Thyroid gland (tissue), 4 donors: ENCODE measurements around the gene DDC. TPM values are rescaled to one million over a fixed set of nuclear protein-coding genes. Genes with fewer than 3 reads are reported as not detected.

Source experiments
- DNase-seq, 2 donors: peaks; one replicate each; pipeline ENCODE4 v3.0.0-alpha.2; 2019
- H3K27ac ChIP-seq, 3 donors: fragments of 200-600 bp; sonication (generic); 1 replicate in 2 of 3; 2 replicates in 1 of 3; pipeline ENCODE4 v1.5.1; 2016 to 2019; ENCODE audit warnings: mild to moderate bottlenecking in 1 of 3, moderate library complexity in 1 of 3
- H3K27me3 ChIP-seq: fragments of 200-600 bp; sonication (generic); one replicate; pipeline ENCODE4 v1.5.1; 2019
- H3K36me3 ChIP-seq, 2 donors: fragments of 200-600 bp; sonication (generic); one replicate each; pipeline ENCODE4 v1.5.1; 2016 to 2019
- H3K4me1 ChIP-seq, 2 donors: fragments of 200-600 bp; sonication (generic); one replicate each; pipeline ENCODE4 v1.5.1; 2017 to 2019
- H3K4me3 ChIP-seq, 3 donors: fragments of 200-600 bp; sonication (generic); replicated peaks in 1 of 3; 1 replicate in 2 of 3; 2 replicates in 1 of 3; pipeline ENCODE4 v1.5.1; 2016; ENCODE audit warnings: mild to moderate bottlenecking in 1 of 3
- H3K9me3 ChIP-seq: fragments of 200-600 bp; sonication (generic); one replicate; pipeline ENCODE4 v1.5.1; 2017
- CTCF ChIP-seq, 6 experiments: fragments of 200-600 bp in 3 of 6; fragments of 450-650 bp in 3 of 6; sonication (generic) in 3 of 6; IDR thresholded peaks; one replicate each; pipeline ENCODE4 v1.5.1; 2016 to 2019; ENCODE audit warnings: antibody characterized with exemption in 6 of 6, mild to moderate bottlenecking in 2 of 6, inconsistent platforms in 1 of 6, moderate library complexity in 1 of 6
- POLR2A ChIP-seq, 2 donors: fragments of 450-650 bp; IDR thresholded peaks; one replicate each; pipeline ENCODE4 v1.6.1; 2017; ENCODE audit warnings: antibody characterized with exemption in 2 of 2, mild to moderate bottlenecking in 2 of 2, moderate library complexity in 1 of 2
- WGBS, 2 donors: methylation state at CpG; one replicate each; pipeline ENCODE4 v1.1.5; 2017; 5-methylcytosine and 5-hydroxymethylcytosine counted together
- intact Hi-C: fragments of 100-400 bp; cut with DNase I; formaldehyde crosslinking; loops from one replicate; pipeline ENCODE4 v1.15.1; 2023
- total RNA-seq, 4 donors: library from RNA; depleted of rRNA; stranded (reverse); fragments of >200 nt; gene quantifications; one replicate each; pipeline ENCODE4 v1.2.3, GENCODE V29; 2016

The DDC gene
- total RNA-seq, 4 donors from 2014 or later: 2.7 TPM; not detected in 3

GRCh38 chr7:50594136-50594535, 28.9 kb upstream of the DDC start:
- TF ChIP-seq CTCF (IDR thresholded peaks at IDR 0.05) (no peak), POLR2A (IDR thresholded peaks at IDR 0.05) (no peak)
- Histone ChIP-seq H3K27me3 (no peaks in the 10 kb centered on the region), H3K36me3 (peaks cover 0 to 4% of the 10 kb centered on the region in 2 donors), H3K27ac (no peak overlapping the region), H3K4me3 (no peak overlapping the region), H3K9me3 (no peaks in the 10 kb centered on the region), H3K4me1 (no peaks in the 10 kb centered on the region)
- intact Hi-C loops: no loop called here
- no peak for DNase-seq
- WGBS, 2 donors: 81 to 91% methylated on average over 4 of the region's 4 CpGs

GRCh38 chr7:50592940-50593339, 27.7 kb upstream of the DDC start:
- 88 to 94% methylated on average over 13 of the region's 13 CpGs for WGBS, 2 donors
- DNase-seq: no peak
- TF ChIP-seq POLR2A (IDR thresholded peaks at IDR 0.05) (no peak), CTCF (IDR thresholded peaks at IDR 0.05) (no peak)
- intact Hi-C loops: no loop called here
- Histone ChIP-seq H3K4me1 (no peaks in the 10 kb centered on the region), H3K9me3 (no peaks in the 10 kb centered on the region), H3K27ac (no peak overlapping the region), H3K36me3 (peaks cover 0 to 4% of the 10 kb centered on the region in 2 donors), H3K27me3 (no peaks in the 10 kb centered on the region), H3K4me3 (no peak overlapping the region)

GRCh38 chr7:50591480-50592438, 26.6 kb upstream of the DDC start:
- DNase-seq: no peak
- no peak overlapping the region for H3K4me3 ChIP-seq
- no peaks in the 10 kb centered on the region for H3K9me3 ChIP-seq
- H3K27ac ChIP-seq: no peak overlapping the region
- no peak for TF ChIP-seq POLR2A (IDR thresholded peaks at IDR 0.05)
- TF ChIP-seq CTCF (IDR thresholded peaks at IDR 0.05): no peak
- peaks cover 0 to 4% of the 10 kb centered on the region in 2 donors for H3K36me3 ChIP-seq
- WGBS, 2 donors: 74 to 79% methylated on average over 21 of the region's 21 CpGs
- no peaks in the 10 kb centered on the region for H3K4me1 ChIP-seq
- H3K27me3 ChIP-seq: no peaks in the 10 kb centered on the region
- intact Hi-C loops: no loop called here

GRCh38 chr7:50591098-50591479, 25.9 kb upstream of the DDC start:
- no peak for DNase-seq
- intact Hi-C loops: no loop called here
- H3K36me3 ChIP-seq: peaks cover 0 to 4% of the 10 kb centered on the region in 2 donors
- TF ChIP-seq POLR2A (IDR thresholded peaks at IDR 0.05) (no peak), CTCF (IDR thresholded peaks at IDR 0.05) (no peak)
- 86 to 92% methylated on average over 5 of the region's 5 CpGs for WGBS, 2 donors
- no peak overlapping the region for H3K27ac ChIP-seq
- no peaks in the 10 kb centered on the region for H3K27me3 ChIP-seq
- H3K9me3 ChIP-seq: no peaks in the 10 kb centered on the region
- H3K4me3 ChIP-seq: no peak overlapping the region
- no peaks in the 10 kb centered on the region for H3K4me1 ChIP-seq

GRCh38 chr7:50590535-50590934, 25.3 kb upstream of the DDC start:
- DNase-seq: no peak
- intact Hi-C loops: no loop called here
- WGBS, 2 donors: 92 to 94% methylated on average over 13 of the region's 13 CpGs
- H3K9me3 ChIP-seq: no peaks in the 10 kb centered on the region
- H3K4me1 ChIP-seq: no peaks in the 10 kb centered on the region
- TF ChIP-seq CTCF (IDR thresholded peaks at IDR 0.05) (no peak), POLR2A (IDR thresholded peaks at IDR 0.05) (no peak)
- H3K27me3 ChIP-seq: no peaks in the 10 kb centered on the region
- H3K27ac ChIP-seq: no peak overlapping the region
- no peak overlapping the region for H3K4me3 ChIP-seq
- H3K36me3 ChIP-seq: peaks cover 0 to 4% of the 10 kb centered on the region in 2 donors
